K562 (cell line): ENCODE measurements around the gene TMSB4X. TPM values are rescaled to one million over a fixed set of nuclear protein-coding genes. Genes with fewer than 3 reads are reported as not detected.
A peak's percentile ranks its signal among the peaks of the same experiment; 100 is the strongest.

Source experiments
- ATAC-seq: fragments of 200-7000 bp; cut with Tn5 transposase; 3 replicates; pipeline ENCODE4 v1.9.1; 2020; ENCODE audit warnings: moderate library complexity
- BruUV-seq: library from RNA; stranded (reverse); fragments of 400-500 nt; replicated peaks from 2 replicates; lab custom pipeline; 2021; lab: Mats Ljungman, UMichigan
- CTCF ChIA-PET: fragments of 300-600 bp; formaldehyde crosslinking; extraction: SDS; loops from one replicate; lab custom pipeline; 2021; ENCODE audit warnings: low intra/inter-chr PET ratio; lab: Yijun Ruan, JAX
- POLR2A ChIA-PET: fragments of 300-600, 350-650 bp; sonication (Branson Sonifier 250); formaldehyde crosslinking; extraction: SDS; loops from one replicate; lab custom pipeline; 2021; ENCODE audit warnings: antibody characterized with exemption, inconsistent platforms; lab: Yijun Ruan, JAX
- DNase-seq, 4 experiments: peaks; one replicate each; pipeline versions ENCODE4 v3.0.0 to v3.0.0-alpha.2; 2011 to 2018; ENCODE audit warnings: low spot score in 3 of 4, mixed read lengths in 3 of 4; ENCODE audit errors: extremely low read depth in 1 of 4
- FAIRE-seq: peaks from 2 replicates; lab custom pipeline; 2011; peaks lifted over from hg19 to GRCh38; lab: Jason Lieb, UNC
- H2AFZ ChIP-seq: 2 replicates; pipeline ENCODE4 v1.6.0; 2011; ENCODE audit warnings: low read depth, low read length, control low read depth, inconsistent platforms
- H3K27ac ChIP-seq: fragments of 200-600 bp; 3 replicates; pipeline ENCODE4 v1.8.0; 2011; ENCODE audit warnings: low read depth, mild to moderate bottlenecking, control low read depth, inconsistent platforms, low read length, moderate library complexity, mixed read lengths; ENCODE audit errors: extremely low read depth
- H3K27me3 ChIP-seq, 2 experiments: fragments of 300-600 bp in 1 of 2; 2 replicates in 1 of 2; 3 replicates in 1 of 2; pipeline versions ENCODE4 v1.6.0 to v1.8.0; 2011; ENCODE audit warnings: inconsistent platforms in 2 of 2, low read length in 2 of 2, mild to moderate bottlenecking in 1 of 2, mixed read lengths in 1 of 2, moderate library complexity in 1 of 2; ENCODE audit not compliant: control insufficient read depth in 2 of 2, insufficient read depth in 2 of 2
- H3K36me3 ChIP-seq: fragments of 300-600 bp; 3 replicates; pipeline ENCODE4 v1.8.0; 2011; ENCODE audit warnings: mild to moderate bottlenecking, low read length, inconsistent platforms; ENCODE audit not compliant: control insufficient read depth, insufficient read depth
- H3K4me1 ChIP-seq, 2 experiments: fragments of 200-600 bp in 1 of 2; replicated peaks in 1 of 2; 2 replicates in 1 of 2; 3 replicates in 1 of 2; pipeline versions ENCODE4 v1.5.1 to v1.8.0; 2011; ENCODE audit warnings: inconsistent platforms in 2 of 2, low read length in 2 of 2, mild to moderate bottlenecking in 1 of 2, mixed read lengths in 1 of 2, moderate library complexity in 1 of 2; ENCODE audit not compliant: control insufficient read depth in 2 of 2, insufficient read depth in 2 of 2
- H3K4me2 ChIP-seq: 2 replicates; pipeline ENCODE4 v1.6.1; 2011; ENCODE audit warnings: low read length, control low read depth, inconsistent platforms, mixed read lengths; ENCODE audit not compliant: insufficient read depth
- H3K4me3 ChIP-seq: fragments of 200-600 bp; sonication (generic), shearing (Covaris generic); 2 replicates; pipeline ENCODE4 v1.5.1; 2016; ENCODE audit warnings: control low read depth, inconsistent platforms
- H3K79me2 ChIP-seq: fragments of 200-600 bp; 3 replicates; pipeline ENCODE4 v1.8.0; 2011; ENCODE audit warnings: low read length, inconsistent platforms; ENCODE audit not compliant: control insufficient read depth, insufficient read depth
- H3K9ac ChIP-seq, 2 experiments: 2 replicates each; pipeline versions ENCODE4 v1.6.0 to v1.6.1; 2011; ENCODE audit warnings: low read depth in 2 of 2, low read length in 2 of 2, control low read depth in 1 of 2, inconsistent platforms in 1 of 2, mild to moderate bottlenecking in 1 of 2, mixed read lengths in 1 of 2; ENCODE audit not compliant: insufficient read depth in 1 of 2
- H3K9me1 ChIP-seq: one replicate; pipeline ENCODE4 v1.6.0; 2011; ENCODE audit warnings: inconsistent platforms, mild to moderate bottlenecking, low read length, moderate library complexity; ENCODE audit not compliant: control insufficient read depth, insufficient read depth
- H3K9me3 ChIP-seq: replicated peaks from 2 replicates; pipeline ENCODE4 v1.5.1; 2011; ENCODE audit warnings: low read depth, low read length, inconsistent platforms; ENCODE audit not compliant: control insufficient read depth, insufficient read depth
- H4K20me1 ChIP-seq: replicated peaks from 2 replicates; pipeline ENCODE4 v1.6.1; 2011; ENCODE audit warnings: low read length, inconsistent platforms, mixed read lengths; ENCODE audit not compliant: control insufficient read depth, insufficient read depth
- BRCA1 ChIP-seq, 2 experiments: fragments of 450-650 bp in 1 of 2; sonication (generic) in 1 of 2; formaldehyde crosslinking in 1 of 2; IDR thresholded peaks; 2 replicates each; pipeline versions ENCODE4 v1.5.0 to v1.6.1; 2017 to 2020; ENCODE audit warnings: mild to moderate bottlenecking in 1 of 2, missing genetic modification reagents in 1 of 2
- EP300 ChIP-seq: IDR thresholded peaks from 2 replicates; pipeline ENCODE4 v1.6.1; 2012; ENCODE audit warnings: low read length, improper control_type of control experiment
- GTF2F1 ChIP-seq: IDR thresholded peaks from 2 replicates; pipeline ENCODE4 v1.6.1; 2011; ENCODE audit warnings: low read depth, low read length, improper control_type of control experiment
- HCFC1 ChIP-seq: IDR thresholded peaks from 2 replicates; pipeline ENCODE4 v1.6.1; 2012; ENCODE audit warnings: low read depth, low read length, improper control_type of control experiment
- RHOXF2B ChIP-seq: fragments of 250-450 bp; sonication (Bioruptor Pico); conservative IDR thresholded peaks from 2 replicates; pipeline ENCODE4 v1.5.1; 2021
- SIN3A ChIP-seq, 2 experiments: fragments of 150-350 bp in 1 of 2; IDR thresholded peaks; 2 replicates each; pipeline ENCODE4 v1.6.1; 2011 to 2016; ENCODE audit warnings: borderline replicate concordance in 2 of 2, low read depth in 2 of 2, low read length in 2 of 2, mild to moderate bottlenecking in 2 of 2, moderate library complexity in 2 of 2; ENCODE audit not compliant: control insufficient read depth in 1 of 2
- SNRNP70 ChIP-seq: fragments of 200-400 bp; formaldehyde crosslinking; optimal IDR thresholded peaks from 2 replicates; pipeline ENCODE3; 2017; ENCODE audit warnings: low read depth, low read length
- SRF ChIP-seq, 2 experiments: fragments of 250-450, 450-650 bp in 1 of 2; sonication (Bioruptor Pico) in 1 of 2; sonication (generic) in 1 of 2; formaldehyde crosslinking; IDR thresholded peaks; 2 replicates each; pipeline versions ENCODE4 v1.5.0 to v1.5.1; 2020 to 2022; ENCODE audit warnings: mild to moderate bottlenecking in 1 of 2, missing genetic modification reagents in 1 of 2
- ZNF830 ChIP-seq: fragments of 250-450 bp; sonication (Bioruptor Pico); IDR thresholded peaks from 2 replicates; pipeline ENCODE4 v1.5.0; 2021; ENCODE audit warnings: mild to moderate bottlenecking
- WGBS: fragments of 100-300 bp; shearing (Covaris generic); methylation state at CpG from one replicate; pipeline ENCODE4 v1.1.6; 2016; ENCODE audit warnings: low coverage, mixed read lengths; ENCODE audit not compliant: insufficient coverage; ENCODE audit errors: missing lambda C conversion rate; 5-methylcytosine and 5-hydroxymethylcytosine counted together
- in situ Hi-C: fragments of 300-500 bp; cut with MboI; formaldehyde crosslinking; loops from 4 replicates; pipeline ENCODE4 v1.15.0; 2018; ENCODE audit warnings: inconsistent platforms, mixed read lengths
- intact Hi-C: fragments of 100-400 bp; cut with micrococcal nuclease; formaldehyde crosslinking; loops from 2 replicates; pipeline ENCODE4 v1.14.2; 2022
- polyA plus RNA-seq, 8 experiments: library from polyadenylated mRNA; depleted of rRNA in 4 of 8; stranded (reverse) in 5 of 8; unstranded in 3 of 8; fragments of >200 nt; fragmentation: Nextera tagmentation in 2 of 8; fragmentation: Illumina TruSeq in 1 of 8; extraction: Ambion mirVana in 2 of 8; extraction: Trizol in 1 of 8; gene quantifications; 2 replicates each; pipeline versions ENCODE4 v1.2.1 to v1.2.3, GENCODE V29; 2011 to 2014; ENCODE audit warnings: inconsistent platforms in 1 of 8, missing spikeins in 1 of 8
- total RNA-seq, 7 experiments: library from RNA; depleted of rRNA in 6 of 7; stranded (reverse); fragments of >200 nt in 6 of 7; fragmentation: Illumina TruSeq in 2 of 7; extraction: Trizol in 2 of 7; gene quantifications; 2 replicates each; pipeline versions ENCODE4 v1.2.1 to v1.2.3, GENCODE V29; 2011 to 2021; ENCODE audit warnings: low replicate concordance in 1 of 7

TMSB4X gene
- total and polyA plus RNA-seq, 9 of the 15 experiments (the other 6 are each of a cell fraction or from before 2014, with no cell fraction given), result 1,035 to 2,035 (median 1,529) TPM

DNA sequence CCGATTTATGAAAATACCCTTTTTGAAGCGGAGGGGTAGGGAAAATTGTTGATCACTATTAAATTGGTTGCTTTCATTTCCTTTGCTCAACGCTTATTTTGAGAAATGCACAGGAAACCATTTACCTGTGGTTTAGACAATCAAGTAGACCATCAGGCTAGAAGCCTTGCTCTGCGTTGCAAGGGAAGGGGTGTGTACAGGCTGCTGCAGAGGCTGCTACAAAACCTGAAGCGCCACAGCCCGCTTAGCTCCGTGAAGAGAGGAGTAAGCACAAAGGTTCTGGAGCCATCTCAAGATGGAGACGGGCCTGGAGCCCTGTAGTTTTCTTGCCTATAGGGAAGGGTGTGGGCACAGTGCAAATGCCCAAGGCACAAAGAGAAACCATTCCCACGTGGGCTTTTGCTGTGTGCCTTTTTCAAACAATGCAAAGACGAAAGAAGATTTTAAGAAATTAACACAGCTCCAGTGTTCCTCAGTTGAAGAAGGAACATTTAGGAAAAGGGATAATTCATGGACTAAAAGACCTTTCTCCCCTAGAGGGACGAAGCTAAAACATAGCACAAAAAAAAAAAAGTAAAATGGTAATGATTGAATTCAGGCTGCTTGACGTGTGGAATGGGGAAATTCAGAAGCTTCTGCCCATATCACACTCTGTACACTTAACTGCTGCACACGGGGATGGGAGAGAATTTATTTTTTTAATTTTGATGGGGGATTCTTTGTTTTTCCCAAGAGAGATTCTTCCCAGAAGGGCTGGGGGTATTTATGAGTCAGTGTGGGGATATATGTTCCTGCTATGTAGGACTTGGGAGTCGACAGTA lies 3.5 kb downstream of the TMSB4X start (continued):
- TF ChIP-seq SIN3A (IDR thresholded peaks at IDR 0.05; ENCODE audit: borderline replicate concordance in 2 of 2, control insufficient read depth in 1 of 2, low read depth in 2 of 2, low read length in 2 of 2), result peak in 1 of 2 experiments; percentile 73; a peak in 2 of 4 replicates
- no peak for TF ChIP-seq BRCA1 (IDR thresholded peaks at IDR 0.05)
- TF ChIP-seq BRCA1 (CRISPR knock-in tag; IDR thresholded peaks at IDR 0.05), result no peak
- TF ChIP-seq ZNF830 (CRISPR knock-in tag), result 0 out of 2 replicates have a peak, but pooled peaks have one; percentile 53
- no peak for TF ChIP-seq SRF (CRISPR knock-in tag; IDR thresholded peaks at IDR 0.05)
- TF ChIP-seq SNRNP70, result no peak
- TF ChIP-seq RHOXF2B (CRISPR knock-in tag), result peak; percentile 76; the same call in 1 of the 2 replicates

DNA sequence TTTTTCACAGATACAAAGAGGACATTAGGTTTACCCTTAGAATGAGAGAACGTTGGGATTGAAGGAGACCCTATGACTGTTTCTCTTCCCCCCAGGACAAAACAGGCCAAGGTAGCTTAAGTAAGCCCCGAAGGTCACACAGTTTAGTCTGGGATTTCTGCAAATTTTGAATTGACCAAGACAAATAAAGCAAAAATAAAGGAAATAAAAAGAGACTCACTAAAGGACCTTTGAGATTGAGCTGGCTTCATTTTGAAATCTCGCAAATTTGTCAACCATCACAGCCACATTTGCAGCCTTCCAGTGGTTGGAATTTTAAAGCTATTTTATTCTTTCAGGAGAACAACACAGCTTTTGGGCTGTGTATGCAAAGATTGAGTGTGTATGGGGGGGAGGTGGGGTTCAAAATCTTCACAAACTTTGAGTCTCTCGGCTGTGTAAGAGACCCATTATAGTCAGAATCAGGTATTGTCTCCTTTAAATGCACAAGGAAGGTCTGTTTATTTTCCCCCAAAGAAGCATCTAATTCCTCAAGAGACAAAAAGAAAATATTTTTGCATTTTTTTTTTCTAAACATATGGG lies 4.2 kb downstream of the TMSB4X start:
- H3K36me3 ChIP-seq, result peaks cover 12% of the 10 kb centered on the region; the same call in 2 of the 3 replicates
- peaks cover 0 to 23% of the 10 kb centered on the region in 2 experiments; a peak in 4 of 5 replicates for H3K4me1 ChIP-seq
- peak overlapping the region; percentile 39; the same call in 2 of the 3 replicates for H3K27ac ChIP-seq
- FAIRE-seq, result no peak
- H3K27me3 ChIP-seq, result no peaks in the 10 kb centered on the region
- peak overlapping the region in 1 of 2 experiments; percentile 28; a peak in 1 of 4 replicates for H3K9ac ChIP-seq
- in situ Hi-C loops, result no loop called here
- intact Hi-C loops, result loop anchor here (5.0 kb wide), 2 partner anchors 123 to 313 kb away; no protein-coding TSS in a partner anchor
- H2AFZ ChIP-seq, result 0 out of 2 replicates have a peak overlapping the region, but pooled peaks have one; percentile 44
- no peak overlapping the region for H3K4me3 ChIP-seq
- CTCF ChIA-PET, result no interaction called here
- TF ChIP-seq GTF2F1 (no peak), HCFC1 (no peak), EP300 (no peak)
- TF ChIP-seq, all 486 proteins: peak for 0
- BruUV-seq, result no TSS peak
- POLR2A ChIA-PET, result interaction anchor here (0.7 to 1.9 kb wide), 4 partner anchors 14 to 556 kb away, joined by 3 to 7 read pairs (median 3); no protein-coding TSS in a partner anchor
- DNase-seq (no peak), ATAC-seq (no peak)
- Histone ChIP-seq H4K20me1 (peaks cover 6% of the 10 kb centered on the region; the same call in 1 of the 2 replicates), H3K9me1 (no peaks in the 10 kb centered on the region), H3K79me2 (peaks cover 44% of the 10 kb centered on the region), H3K9me3 (no peaks in the 10 kb centered on the region), H3K4me2 (no peak overlapping the region)
- WGBS, result 35% methylated on average over 4 of the region's 4 CpGs
